ENCODE data around the gene SCN1B. TPM values are rescaled to one million over a fixed set of nuclear protein-coding genes. Genes with fewer than 3 reads are reported as not detected.

The SCN1B gene
- total and polyA plus RNA-seq, 2 of the 13 experiments (the other 11 are each of a cell fraction or from before 2014, with no cell fraction given), result 2.7 to 20.1 TPM

- TF ChIP-seq RBFOX2 (IDR thresholded peaks at IDR 0.05; ENCODE audit: low read depth, low read length) (peak; percentile 45; the same call in 1 of the 2 replicates), MYPOP (CRISPR knock-in tag; IDR thresholded peaks at IDR 0.05) (0 out of 2 replicates have a peak, but pooled peaks have one; percentile 31), TFE3 (CRISPR knock-in tag; IDR thresholded peaks at IDR 0.05) (no peak), NR2F2 (IDR thresholded peaks at IDR 0.05; ENCODE audit: borderline replicate concordance, low read depth) (no peak), KDM2A (CRISPR knock-in tag; IDR thresholded peaks at IDR 0.05; ENCODE audit: borderline replicate concordance, low read depth) (peak; percentile 81; the same call in 1 of the 2 replicates), CEBPG (CRISPR knock-in tag; IDR thresholded peaks at IDR 0.05) (no peak), ZNF615 (CRISPR knock-in tag; IDR thresholded peaks at IDR 0.05; ENCODE audit: borderline replicate concordance) (no peak), ZNF598 (CRISPR knock-in tag; IDR thresholded peaks at IDR 0.05; ENCODE audit: borderline replicate concordance) (no peak), SOX13 (IDR thresholded peaks at IDR 0.05) (no peak), SOX13 (CRISPR knock-in tag; conservative IDR thresholded peaks at IDR 0.05 in 1 of 2, IDR thresholded peaks at IDR 0.05 in 1 of 2) (no peak), ZFAT (CRISPR knock-in tag; conservative IDR thresholded peaks at IDR 0.05) (no peak), PREB (CRISPR knock-in tag; IDR thresholded peaks at IDR 0.05) (no peak), KIAA2018 (CRISPR knock-in tag; IDR thresholded peaks at IDR 0.05; ENCODE audit: borderline replicate concordance) (no peak), ZNF720 (CRISPR knock-in tag; IDR thresholded peaks at IDR 0.05) (no peak), GTF2F1 (IDR thresholded peaks at IDR 0.05; ENCODE audit: low read length) (no peak)
Observed at GRCh38 chr19:35030257-35031071, at the start of gene SCN1B (continued).
